Left lung (tissue), 10 donors: ENCODE data around the gene MADD. TPM values are rescaled to one million over a fixed set of nuclear protein-coding genes. Genes with fewer than 3 reads are reported as not detected.

Source experiments
- ATAC-seq: fragments of 200-7000 bp; cut with Tn5 transposase; one replicate; pipeline ENCODE4 v1.9.1; 2020; ENCODE audit warnings: moderate library complexity
- DNase-seq, 4 donors: peaks; one replicate each; pipeline ENCODE4 v3.0.0-alpha.2; 2013 to 2020
- H3K27ac ChIP-seq, 2 donors: fragments of 200-600 bp; sonication (generic) in 1 of 2; one replicate each; pipeline versions ENCODE4 v1.5.0 to v1.8.0; 2020 to 2021
- H3K27me3 ChIP-seq, 2 donors: fragments of 200-600 bp; sonication (generic) in 1 of 2; one replicate each; pipeline versions ENCODE4 v1.5.0 to v1.8.0; 2020 to 2021
- H3K36me3 ChIP-seq, 2 donors: fragments of 200-600 bp; sonication (generic) in 1 of 2; one replicate each; pipeline versions ENCODE4 v1.5.0 to v1.8.0; 2020 to 2021
- H3K4me1 ChIP-seq, 2 donors: fragments of 200-600 bp; one replicate each; pipeline ENCODE4 v1.8.0; 2021
- H3K4me3 ChIP-seq, 2 donors: fragments of 200-600 bp; sonication (generic) in 1 of 2; one replicate each; pipeline versions ENCODE4 v1.5.0 to v1.8.0; 2020 to 2021; ENCODE audit warnings: mild to moderate bottlenecking in 1 of 2
- H3K9me3 ChIP-seq, 2 donors: fragments of 200-600 bp; sonication (generic) in 1 of 2; one replicate each; pipeline versions ENCODE4 v1.5.0 to v1.8.0; 2020 to 2021
- CTCF ChIP-seq, 2 donors: fragments of 200-600 bp; sonication (generic) in 1 of 2; IDR thresholded peaks; one replicate each; pipeline versions ENCODE4 v1.5.0 to v1.8.0; 2021; ENCODE audit warnings: antibody characterized with exemption in 2 of 2
- intact Hi-C, 2 donors: fragments of 100-400 bp; cut with DNase I; formaldehyde crosslinking; loops; one replicate each; pipeline versions ENCODE4 v1.11.2 to v1.14.2; 2022
- polyA plus RNA-seq, 6 donors: library from polyadenylated mRNA; unstranded; fragments of 120-200 nt; gene quantifications; one replicate each; pipeline ENCODE4 v1.2.1, GENCODE V29; 2013; ENCODE audit not compliant: insufficient read length in 6 of 6
- total RNA-seq, 2 donors: library from RNA; stranded (reverse); fragmentation: NEBNext Ultra II Directional; extraction: Animal tissue kit (Norgen Biotek cat#: 25700); gene quantifications; one replicate each; pipeline ENCODE4 v1.2.1, GENCODE V29; 2021
- donor health status: DM: no; HTN: yes; CAD: no.
- donor health status: DM: no; HTN: no; CAD: no.

The MADD gene
- total and polyA plus RNA-seq, 8 donors, result 33.0 to 53.8 (median 51.9) TPM

GRCh38 chr11:47348131-47348802 lies 78.3 kb downstream of the MADD start:
- no peaks in the 10 kb centered on the region for H3K9me3 ChIP-seq
- intact Hi-C loops, result no loop called here
- no peaks in the 10 kb centered on the region for H3K27me3 ChIP-seq
- TF ChIP-seq CTCF (IDR thresholded peaks at IDR 0.05), result no peak
- H3K36me3 ChIP-seq, result peaks cover 0 to 36% of the 10 kb centered on the region in 2 donors
- H3K4me1 ChIP-seq, result no peaks in the 10 kb centered on the region
- H3K27ac ChIP-seq, result no peak overlapping the region
- DNase-seq (no peak), ATAC-seq (no peak)
- H3K4me3 ChIP-seq, result no peak overlapping the region

- intact Hi-C loops, result no loop called here
- DNase-seq (peak in 1 of 4 donors; percentile 26), ATAC-seq (no peak)
- TF ChIP-seq CTCF (IDR thresholded peaks at IDR 0.05), result no peak
- Histone ChIP-seq H3K36me3 (peaks cover 0 to 35% of the 10 kb centered on the region in 2 donors), H3K9me3 (no peaks in the 10 kb centered on the region), H3K27ac (no peak overlapping the region), H3K27me3 (no peaks in the 10 kb centered on the region), H3K4me3 (no peak overlapping the region), H3K4me1 (no peaks in the 10 kb centered on the region)
These were observed 78.9 kb downstream of the MADD start for GRCh38 chr11:47348859-47349258.

GRCh38 chr11:47349521-47350095 lies 79.7 kb downstream of the MADD start:
- Histone ChIP-seq H3K9me3 (no peaks in the 10 kb centered on the region), H3K4me3 (no peak overlapping the region), H3K27ac (no peak overlapping the region), H3K36me3 (peaks cover 0 to 37% of the 10 kb centered on the region in 2 donors), H3K4me1 (peaks cover 0 to 1% of the 10 kb centered on the region in 2 donors), H3K27me3 (no peaks in the 10 kb centered on the region)
- intact Hi-C loops, result no loop called here
- no peak for TF ChIP-seq CTCF (IDR thresholded peaks at IDR 0.05)
- ATAC-seq, result no peak
- no peak for DNase-seq

- no peak for TF ChIP-seq CTCF (IDR thresholded peaks at IDR 0.05)
- H3K36me3 ChIP-seq, result peaks cover 0 to 39% of the 10 kb centered on the region in 2 donors
- H3K4me1 ChIP-seq, result peaks cover 0 to 6% of the 10 kb centered on the region in 2 donors
- H3K27me3 ChIP-seq, result no peaks in the 10 kb centered on the region
- H3K4me3 ChIP-seq, result no peak overlapping the region
- intact Hi-C loops, result no loop called here
- no peak for DNase-seq
- H3K9me3 ChIP-seq, result no peaks in the 10 kb centered on the region
- no peak for ATAC-seq
- H3K27ac ChIP-seq, result no peak overlapping the region
These were observed 80.4 kb downstream of the MADD start for GRCh38 chr11:47350315-47350714.

DNA sequence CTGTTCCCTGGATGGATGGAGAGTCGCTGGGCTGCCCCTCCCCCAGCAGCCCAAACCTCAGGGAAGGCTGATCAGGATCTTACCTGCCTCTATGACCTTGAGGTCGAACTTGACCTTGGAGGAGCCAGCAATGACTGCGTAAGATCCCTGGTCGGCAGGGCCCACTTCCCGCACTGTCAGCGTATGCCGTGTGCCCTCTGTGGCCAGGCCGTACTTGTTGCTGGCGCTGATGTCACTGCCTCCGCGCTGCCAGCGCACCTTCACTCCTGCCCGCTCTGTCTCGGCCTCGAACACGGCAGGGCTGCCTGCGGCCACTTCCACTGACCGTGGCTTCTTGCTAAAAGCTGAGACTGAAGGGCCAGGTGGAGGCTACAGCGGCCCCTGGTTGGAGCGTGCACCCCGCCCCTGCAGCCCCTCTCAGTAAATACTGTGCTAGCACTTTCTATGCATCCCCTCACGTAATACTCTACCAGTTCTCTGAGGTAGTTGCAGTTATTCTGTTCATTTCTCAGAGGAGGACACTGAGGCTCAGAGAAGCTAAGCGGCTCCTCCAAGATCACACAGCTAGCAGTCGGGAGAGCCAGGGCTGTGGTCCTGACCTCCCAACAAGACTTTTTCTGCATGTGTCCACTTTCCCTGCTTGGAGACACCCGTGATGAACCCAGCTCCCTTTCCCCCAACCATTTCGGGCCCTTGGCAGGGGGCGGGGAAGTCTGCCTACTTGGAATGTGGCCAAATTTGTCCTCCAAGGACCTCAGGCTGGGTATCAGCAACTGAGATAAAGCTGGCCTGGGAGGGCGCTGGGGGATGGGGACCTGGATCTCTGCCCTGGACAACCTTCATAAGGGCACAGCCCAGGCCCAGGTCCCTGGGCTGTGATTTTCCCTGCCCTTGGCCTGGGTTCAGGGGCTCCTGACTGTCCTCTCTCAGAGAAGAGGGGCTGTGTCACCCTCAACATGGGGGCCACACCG lies 81.5 kb downstream of the MADD start:
- no peak overlapping the region for H3K4me3 ChIP-seq
- no peaks in the 10 kb centered on the region for H3K27me3 ChIP-seq
- DNase-seq (no peak), ATAC-seq (no peak)
- H3K9me3 ChIP-seq, result no peaks in the 10 kb centered on the region
- TF ChIP-seq CTCF (IDR thresholded peaks at IDR 0.05), result no peak
- no peak overlapping the region for H3K27ac ChIP-seq
- H3K4me1 ChIP-seq, result peaks cover 0 to 6% of the 10 kb centered on the region in 2 donors
- peaks cover 0 to 44% of the 10 kb centered on the region in 2 donors for H3K36me3 ChIP-seq
- intact Hi-C loops, result no loop called here
